H1 (cell line): ENCODE results near the gene ACADSB. TPM values are rescaled to one million over a fixed set of nuclear protein-coding genes. Genes with fewer than 3 reads are reported as not detected.

ENCODE experiments used
- CTCF ChIA-PET: fragments of 300-600 bp; sonication (Branson Sonifier 250); formaldehyde crosslinking; loops from one replicate; lab custom pipeline; 2021; ENCODE audit not compliant: partially characterized antibody; lab: Charles Lee
- POLR2A ChIA-PET: fragments of 300-600 bp; sonication (Branson Sonifier 250); formaldehyde crosslinking; loops from one replicate; lab custom pipeline; 2021; ENCODE audit warnings: inconsistent platforms; ENCODE audit not compliant: partially characterized antibody; lab: Charles Lee
- DNase-seq, 2 experiments: peaks; one replicate each; pipeline versions ENCODE4 v3.0.0 to v3.0.0-alpha.2; 2010 to 2022; ENCODE audit warnings: low spot score in 2 of 2, low read depth in 1 of 2, mixed read lengths in 1 of 2
- FAIRE-seq: peaks from 2 replicates; lab custom pipeline; 2011; peaks lifted over from hg19 to GRCh38; lab: Jason Lieb, UNC
- H2AFZ ChIP-seq: 2 replicates; pipeline ENCODE4 v1.8.1; 2012; ENCODE audit warnings: low read length, inconsistent platforms
- H2AK5ac ChIP-seq: 2 replicates; pipeline ENCODE4 v1.6.1; 2013; ENCODE audit warnings: low read depth, low read length
- H2BK120ac ChIP-seq: replicated peaks from 2 replicates; pipeline ENCODE3; 2013; ENCODE audit warnings: low read depth, low read length, inconsistent platforms
- H2BK12ac ChIP-seq: 2 replicates; pipeline ENCODE4 v1.6.1; 2013; ENCODE audit warnings: low read depth, low read length
- H2BK15ac ChIP-seq: 2 replicates; pipeline ENCODE4 v1.6.1; 2013; ENCODE audit warnings: low read length
- H2BK20ac ChIP-seq: 2 replicates; pipeline ENCODE4 v1.6.1; 2013; ENCODE audit warnings: low read length
- H2BK5ac ChIP-seq: 2 replicates; pipeline ENCODE4 v1.6.1; 2013; ENCODE audit warnings: low read depth, low read length
- H3K14ac ChIP-seq: 2 replicates; pipeline ENCODE4 v1.6.1; 2013; ENCODE audit warnings: inconsistent platforms; ENCODE audit not compliant: insufficient read length
- H3K18ac ChIP-seq: 2 replicates; pipeline ENCODE4 v1.6.1; 2013; ENCODE audit warnings: low read length; ENCODE audit errors: extremely low read depth
- H3K23ac ChIP-seq: 2 replicates; pipeline ENCODE4 v1.6.1; 2013; ENCODE audit warnings: inconsistent platforms; ENCODE audit not compliant: insufficient read length
- H3K23me2 ChIP-seq: 2 replicates; pipeline ENCODE4 v1.6.1; 2013; ENCODE audit warnings: low read depth, low read length
- H3K27ac ChIP-seq: 2 replicates; pipeline ENCODE4 v1.6.1; 2011; ENCODE audit warnings: low read depth, low read length, inconsistent platforms
- H3K27me3 ChIP-seq, 4 experiments: replicated peaks in 1 of 4; 1 replicate in 1 of 4; 2 replicates in 3 of 4; pipeline versions ENCODE4 v1.6.1 to v1.8.1; 2011 to 2013; ENCODE audit warnings: low read length in 3 of 4, mild to moderate bottlenecking in 3 of 4, inconsistent platforms in 2 of 4, mixed read lengths in 2 of 4, moderate library complexity in 1 of 4; ENCODE audit not compliant: control insufficient read depth in 3 of 4, insufficient read depth in 3 of 4; ENCODE audit errors: extremely low read depth in 1 of 4
- H3K36me3 ChIP-seq, 4 experiments: 2 replicates each; pipeline versions ENCODE4 v1.6.1 to v1.8.1; 2011 to 2013; ENCODE audit warnings: mild to moderate bottlenecking in 4 of 4, low read length in 3 of 4, moderate library complexity in 2 of 4, control low read depth in 1 of 4, inconsistent platforms in 1 of 4; ENCODE audit not compliant: insufficient read depth in 4 of 4, control insufficient read depth in 2 of 4
- H3K4ac ChIP-seq: replicated peaks from 2 replicates; pipeline ENCODE3; 2013; ENCODE audit warnings: low read length, low read depth, mixed read lengths, inconsistent platforms; ENCODE audit not compliant: insufficient read length
- H3K4me1 ChIP-seq, 4 experiments: replicated peaks in 1 of 4; 1 replicate in 1 of 4; 2 replicates in 3 of 4; pipeline versions ENCODE4 v1.6.1 to v1.8.1; 2011 to 2013; ENCODE audit warnings: low read length in 3 of 4, inconsistent platforms in 2 of 4, mixed read lengths in 1 of 4; ENCODE audit not compliant: insufficient read depth in 4 of 4, control insufficient read depth in 3 of 4
- H3K4me2 ChIP-seq, 2 experiments: 2 replicates each; pipeline versions ENCODE4 v1.6.1 to v1.8.1; 2011 to 2013; ENCODE audit warnings: low read depth in 2 of 2, low read length in 2 of 2, control low read depth in 1 of 2, inconsistent platforms in 1 of 2, mild to moderate bottlenecking in 1 of 2; ENCODE audit not compliant: insufficient read depth in 1 of 2
- H3K4me3 ChIP-seq, 4 experiments: fragments of 200-600, 300-600 bp in 1 of 4; sonication (generic), shearing (Covaris generic), sonication (Bioruptor Twin) in 1 of 4; 2 replicates each; pipeline versions ENCODE4 v1.5.1 to v1.8.1; 2011 to 2016; ENCODE audit warnings: low read length in 4 of 4, low read depth in 3 of 4, control low read depth in 2 of 4, inconsistent platforms in 2 of 4, mild to moderate bottlenecking in 2 of 4, mixed read lengths in 1 of 4, moderate library complexity in 1 of 4; ENCODE audit not compliant: insufficient read depth in 2 of 4; ENCODE audit errors: extremely low read depth in 1 of 4
- H3K56ac ChIP-seq: replicated peaks from 2 replicates; pipeline ENCODE3; 2013; ENCODE audit warnings: low read depth, mild to moderate bottlenecking, mixed read lengths, low read length, inconsistent platforms; ENCODE audit not compliant: insufficient read length
- H3K79me1 ChIP-seq: 2 replicates; pipeline ENCODE4 v1.6.1; 2013; ENCODE audit warnings: low read depth, low read length, control low read depth
- H3K79me2 ChIP-seq, 2 experiments: 2 replicates each; pipeline versions ENCODE4 v1.6.1 to v1.8.1; 2012 to 2013; ENCODE audit warnings: low read length in 2 of 2, mild to moderate bottlenecking in 2 of 2, inconsistent platforms in 1 of 2; ENCODE audit not compliant: insufficient read depth in 2 of 2, control insufficient read depth in 1 of 2
- H3K9ac ChIP-seq, 4 experiments: replicated peaks in 1 of 4; 1 replicate in 1 of 4; 2 replicates in 3 of 4; pipeline versions ENCODE4 v1.6.1 to v1.8.1; 2011 to 2013; ENCODE audit warnings: low read depth in 3 of 4, low read length in 3 of 4, control low read depth in 2 of 4, mild to moderate bottlenecking in 2 of 4, moderate library complexity in 2 of 4, inconsistent platforms in 1 of 4; ENCODE audit errors: extremely low read depth in 1 of 4
- H3K9me3 ChIP-seq, 2 experiments: 2 replicates each; pipeline versions ENCODE4 v1.6.1 to v1.8.1; 2012 to 2013; ENCODE audit warnings: mild to moderate bottlenecking in 2 of 2, moderate library complexity in 2 of 2, control low read depth in 1 of 2, inconsistent platforms in 1 of 2, low read depth in 1 of 2, low read length in 1 of 2, mixed read lengths in 1 of 2; ENCODE audit not compliant: insufficient read depth in 2 of 2
- H4K20me1 ChIP-seq, 2 experiments: replicated peaks in 1 of 2; 2 replicates each; pipeline versions ENCODE3 to v1.8.1; 2011 to 2013; ENCODE audit warnings: inconsistent platforms in 2 of 2, low read length in 2 of 2, mild to moderate bottlenecking in 1 of 2; ENCODE audit not compliant: insufficient read depth in 2 of 2, control insufficient read depth in 1 of 2
- H4K5ac ChIP-seq: 2 replicates; pipeline ENCODE4 v1.6.1; 2013; ENCODE audit warnings: low read length, low read depth, mixed read lengths, inconsistent platforms; ENCODE audit not compliant: insufficient read length
- H4K8ac ChIP-seq: 2 replicates; pipeline ENCODE4 v1.8.0; 2013; ENCODE audit warnings: mild to moderate bottlenecking, moderate library complexity, low read length, inconsistent platforms; ENCODE audit not compliant: insufficient read depth; ENCODE audit errors: extremely low read depth
- H4K91ac ChIP-seq: replicated peaks from 2 replicates; pipeline ENCODE3; 2013; ENCODE audit warnings: low read length, mixed read lengths, inconsistent platforms; ENCODE audit not compliant: insufficient read length
- ASH2L ChIP-seq: fragments of 200-600, 300-600 bp; sonication (generic); IDR thresholded peaks from one replicate; pipeline ENCODE4 v1.7.1; 2017; ENCODE audit warnings: low read length
- BACH1 ChIP-seq: IDR thresholded peaks from 2 replicates; pipeline ENCODE4 v1.6.1; 2012; ENCODE audit warnings: low read length, improper control_type of control experiment
- CTCF ChIP-seq, 3 experiments: IDR thresholded peaks; 1 replicate in 2 of 3; 2 replicates in 1 of 3; pipeline versions ENCODE4 v1.5.1 to v1.6.1; 2011; ENCODE audit warnings: low read length in 3 of 3, mild to moderate bottlenecking in 3 of 3, inconsistent platforms in 2 of 3, low read depth in 1 of 3, moderate library complexity in 1 of 3; ENCODE audit not compliant: insufficient read depth in 1 of 3; ENCODE audit errors: control extremely low read depth in 1 of 3
- EGR1 ChIP-seq: IDR thresholded peaks from 2 replicates; pipeline ENCODE4 v1.6.1; 2011; ENCODE audit warnings: low read depth, low read length, borderline replicate concordance
- GTF2F1 ChIP-seq: IDR thresholded peaks from 2 replicates; pipeline ENCODE4 v1.6.1; 2012; ENCODE audit warnings: low read depth, low read length, improper control_type of control experiment, borderline replicate concordance
- KDM1A ChIP-seq: fragments of 200-600, 300-600 bp; sonication (generic); IDR thresholded peaks from 2 replicates; pipeline ENCODE4 v1.7.1; 2016; ENCODE audit warnings: mild to moderate bottlenecking, low read length, borderline replicate concordance
- MAFK ChIP-seq: IDR thresholded peaks from 2 replicates; pipeline ENCODE4 v1.6.1; 2012; ENCODE audit warnings: low read depth, mild to moderate bottlenecking, improper control_type of control experiment, low read length
- POLR2A ChIP-seq, 2 experiments: IDR thresholded peaks; 1 replicate in 1 of 2; 2 replicates in 1 of 2; pipeline ENCODE4 v1.6.1; 2011; ENCODE audit warnings: low read depth in 2 of 2, low read length in 2 of 2, mild to moderate bottlenecking in 2 of 2; ENCODE audit errors: control extremely low read depth in 1 of 2
- RAD21 ChIP-seq, 2 experiments: IDR thresholded peaks in 1 of 2; conservative IDR thresholded peaks in 1 of 2; 2 replicates each; pipeline ENCODE4 v1.6.1; 2011; ENCODE audit warnings: low read depth in 2 of 2, low read length in 2 of 2, improper control_type of control experiment in 1 of 2, inconsistent platforms in 1 of 2, mild to moderate bottlenecking in 1 of 2, moderate library complexity in 1 of 2
- SIX5 ChIP-seq: IDR thresholded peaks from 2 replicates; pipeline ENCODE4 v1.6.1; 2011; ENCODE audit warnings: mild to moderate bottlenecking, low read depth, low read length
- YY1 ChIP-seq: IDR thresholded peaks from 2 replicates; pipeline ENCODE4 v1.6.1; 2011; ENCODE audit warnings: low read depth, mild to moderate bottlenecking, low read length
- WGBS, 2 experiments: shearing (Covaris generic) in 1 of 2; methylation state at CpG; one replicate each; pipeline versions ENCODE4 v1.1.6 to v1.1.7; 2013 to 2015; ENCODE audit warnings: low lambda C conversion rate in 2 of 2, mixed read lengths in 2 of 2, inconsistent platforms in 1 of 2, low coverage in 1 of 2, missing lambda C conversion rate in 1 of 2; ENCODE audit not compliant: insufficient replicate concordance in 2 of 2, insufficient coverage in 1 of 2, insufficient read length in 1 of 2; ENCODE audit errors: extremely low coverage in 1 of 2, missing lambda C conversion rate in 1 of 2; 5-methylcytosine and 5-hydroxymethylcytosine counted together
- polyA plus RNA-seq, 7 experiments: library from polyadenylated mRNA; depleted of rRNA in 3 of 7; stranded (reverse) in 5 of 7; unstranded in 2 of 7; fragments of >200 nt in 5 of 7; fragments of 200-250 nt in 2 of 7; gene quantifications; 1 replicate in 5 of 7; 2 replicates in 1 of 7; 4 replicates in 1 of 7; pipeline versions ENCODE4 v1.2.1 to v1.2.3, GENCODE V29; 2011 to 2013; ENCODE audit warnings: missing spikeins in 2 of 7, mixed read lengths in 2 of 7
- total RNA-seq: library from RNA; stranded (reverse); fragmentation: NEBNext Ultra II Directional; extraction: Animal tissue kit (Norgen Biotek cat#: 25700); gene quantifications from 2 replicates; pipeline ENCODE4 v1.2.1, GENCODE V29; 2021

The ACADSB gene
- total and polyA plus RNA-seq, 2 of the 8 experiments (the other 6 are each of a cell fraction or from before 2014, with no cell fraction given): 5.6 to 11.2 TPM

- Histone ChIP-seq H3K79me1 (no peaks in the 10 kb centered on the region), H3K9ac (no peak overlapping the region), H3K14ac (no peak overlapping the region), H2BK5ac (no peak overlapping the region), H3K79me2 (no peaks in the 10 kb centered on the region), H2BK15ac (no peak overlapping the region), H3K36me3 (peaks cover 0 to 10% (median 6%) of the 10 kb centered on the region in 4 experiments; a peak in 6 of 8 replicates), H3K23me2 (no peaks in the 10 kb centered on the region), H4K20me1 (no peaks in the 10 kb centered on the region), H2BK12ac (no peak overlapping the region), H3K9me3 (no peaks in the 10 kb centered on the region), H3K4me2 (no peak overlapping the region), H2BK20ac (no peak overlapping the region), H4K5ac (no peak overlapping the region), H3K18ac (no peak overlapping the region), H2BK120ac (no peak overlapping the region), H3K27ac (no peak overlapping the region), H3K56ac (no peak overlapping the region), H2AK5ac (no peak overlapping the region), H3K4me3 (no peak overlapping the region), H3K4ac (no peak overlapping the region), H3K23ac (no peak overlapping the region), H3K4me1 (no peaks in the 10 kb centered on the region), H3K27me3 (no peaks in the 10 kb centered on the region), H2AFZ (no peak overlapping the region), H4K8ac (no peak overlapping the region), H4K91ac (no peak overlapping the region)
- ChIA-PET POLR2A (interaction anchor here (0.9 kb wide), 1 partner anchor 37 kb away, joined by 3 read pairs; no protein-coding TSS in a partner anchor), CTCF (interaction anchor here (0.6 to 4.7 kb wide), 25 partner anchors 11 to 536 kb away, joined by 3 to 21 read pairs (median 5); no protein-coding TSS in a partner anchor)
- FAIRE-seq (peak; percentile 42), DNase-seq (no peak)
- no peak for TF ChIP-seq SIX5
- no peak for TF ChIP-seq POLR2A (IDR thresholded peaks at IDR 0.05; ENCODE audit: control extremely low read depth in 1 of 2, low read depth in 2 of 2, low read length in 2 of 2)
- peak in 1 of 3 experiments; percentile 32; a peak in 2 of 4 replicates for TF ChIP-seq CTCF (IDR thresholded peaks at IDR 0.05; ENCODE audit: control extremely low read depth in 1 of 3, insufficient read depth in 1 of 3, low read depth in 1 of 3, low read length in 3 of 3)
- no peak for TF ChIP-seq KDM1A
- TF ChIP-seq MAFK: no peak
- TF ChIP-seq ASH2L: no peak
- no peak for TF ChIP-seq GTF2F1
- TF ChIP-seq EGR1: no peak
- peak; percentile 69 to 71 for TF ChIP-seq RAD21 (IDR thresholded peaks at IDR 0.05 in 1 of 2, conservative IDR thresholded peaks at IDR 0.05 in 1 of 2; ENCODE audit: low read depth in 2 of 2, low read length in 2 of 2)
- TF ChIP-seq YY1: no peak
- no peak for TF ChIP-seq BACH1
- 87% methylated on average over 2 of the region's 2 CpGs; no CpG with 5 or more reads in 1 of the 2 experiments for WGBS, 2 experiments
Observed at GRCh38 chr10:123044391-123044790, 35.6 kb downstream of the ACADSB start.
